ENCODE data around the gene TIMM22. TPM values are rescaled to one million over a fixed set of nuclear protein-coding genes. Genes with fewer than 3 reads are reported as not detected.

Gene TIMM22
- total RNA-seq, 2 donors from 2014 or later = 13.6 to 14.6 TPM

DNA sequence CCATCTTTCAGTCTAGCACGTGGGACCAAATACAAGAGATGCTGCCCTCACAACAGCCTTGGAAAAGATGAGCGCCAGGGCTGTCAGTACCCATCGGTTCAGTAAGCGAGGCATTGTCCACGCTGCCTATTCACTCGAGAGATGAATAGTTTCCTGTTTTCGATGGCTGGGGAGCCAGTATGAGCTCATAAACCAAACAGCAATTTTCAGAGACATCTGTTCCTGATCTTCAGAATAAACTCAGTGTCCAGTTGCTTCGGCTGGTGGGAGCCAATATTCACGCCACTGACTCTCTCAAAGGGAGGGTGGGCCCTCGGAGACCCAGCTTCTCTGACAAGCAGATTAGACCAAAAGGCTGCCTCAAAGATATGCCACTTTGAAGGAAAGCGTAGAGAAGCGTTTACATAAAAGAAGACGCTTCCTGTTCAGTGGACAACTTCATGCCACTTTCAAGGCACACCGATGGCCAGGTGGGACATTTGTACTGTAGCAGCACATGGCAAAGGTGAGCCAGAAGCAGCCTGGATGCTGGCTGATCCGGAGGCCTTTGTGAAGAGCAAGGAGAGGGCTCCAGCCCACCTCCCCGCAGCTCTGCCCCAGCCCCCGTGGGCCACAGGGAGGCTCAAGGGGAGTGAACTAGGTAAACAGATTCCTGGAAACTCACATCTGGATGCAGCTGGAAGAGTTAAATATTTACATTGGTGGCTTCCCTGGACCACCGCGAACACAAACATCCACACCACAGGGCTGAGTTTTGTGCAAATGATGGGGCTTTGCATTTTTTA is 6.0 kb downstream of the TIMM22 start:
- no peaks in the 10 kb centered on the region for H3K27me3 ChIP-seq (ENCODE audit: control insufficient read depth, insufficient read depth, low read length, poor library complexity, severe bottlenecking)
- Mint-ChIP-seq H3K4me3 (no peak overlapping the region), H3K27me3 (ENCODE audit: insufficient read depth) (no peaks in the 10 kb centered on the region), H3K36me3 (ENCODE audit: low read depth) (peaks cover 46% of the 10 kb centered on the region), H3K27ac (peak overlapping the region; percentile 67), H3K9me3 (no peaks in the 10 kb centered on the region), H3K4me1 (peaks cover 4% of the 10 kb centered on the region)
- H3K4me1 ChIP-seq (ENCODE audit: control insufficient read depth, insufficient read depth, low read length) = peaks cover 11% of the 10 kb centered on the region
- no peak for DNase-seq
- H3K4me3 ChIP-seq (ENCODE audit: low read length) = no peak overlapping the region
- no peak overlapping the region for H3K27ac ChIP-seq (ENCODE audit: low read depth, low read length)
- H3K9me3 ChIP-seq (ENCODE audit: control insufficient read depth, low read length) = no peaks in the 10 kb centered on the region
- TF ChIP-seq CTCF (conservative IDR thresholded peaks at IDR 0.05) = no peak
- H3K9ac ChIP-seq (ENCODE audit: extremely low read depth, low read length, poor library complexity, severe bottlenecking) = no peak overlapping the region
- H3K36me3 ChIP-seq (ENCODE audit: control insufficient read depth, insufficient read depth, low read length) = peaks cover 59% of the 10 kb centered on the region
- WGBS, 2 experiments (ENCODE audit: insufficient coverage in 1 of 2, insufficient read length in 1 of 2) = 89 to 97% methylated on average over 15 to 19 of the region's 19 CpGs

GRCh38 chr17:1003633-1003971 is 6.7 kb downstream of the TIMM22 start:
- H3K36me3 Mint-ChIP-seq (ENCODE audit: low read depth) = peaks cover 46% of the 10 kb centered on the region
- H3K4me1 Mint-ChIP-seq = no peaks in the 10 kb centered on the region
- TF ChIP-seq CTCF (conservative IDR thresholded peaks at IDR 0.05) = no peak
- Histone ChIP-seq H3K36me3 (ENCODE audit: control insufficient read depth, insufficient read depth, low read length) (peaks cover 59% of the 10 kb centered on the region), H3K9me3 (ENCODE audit: control insufficient read depth, low read length) (no peaks in the 10 kb centered on the region), H3K4me1 (ENCODE audit: control insufficient read depth, insufficient read depth, low read length) (peaks cover 11% of the 10 kb centered on the region), H3K27me3 (ENCODE audit: control insufficient read depth, insufficient read depth, low read length, poor library complexity, severe bottlenecking) (no peaks in the 10 kb centered on the region), H3K27ac (ENCODE audit: low read depth, low read length) (no peak overlapping the region), H3K9ac (ENCODE audit: extremely low read depth, low read length, poor library complexity, severe bottlenecking) (no peak overlapping the region), H3K4me3 (ENCODE audit: low read length) (no peak overlapping the region)
- no peaks in the 10 kb centered on the region for H3K27me3 Mint-ChIP-seq (ENCODE audit: insufficient read depth)
- H3K4me3 Mint-ChIP-seq = no peak overlapping the region
- H3K9me3 Mint-ChIP-seq = no peaks in the 10 kb centered on the region
- WGBS, 2 experiments (ENCODE audit: insufficient coverage in 1 of 2, insufficient read length in 1 of 2) = 80 to 85% methylated on average over 2 to 5 of the region's 5 CpGs
- H3K27ac Mint-ChIP-seq = peak overlapping the region; percentile 67
- DNase-seq = no peak

DNA sequence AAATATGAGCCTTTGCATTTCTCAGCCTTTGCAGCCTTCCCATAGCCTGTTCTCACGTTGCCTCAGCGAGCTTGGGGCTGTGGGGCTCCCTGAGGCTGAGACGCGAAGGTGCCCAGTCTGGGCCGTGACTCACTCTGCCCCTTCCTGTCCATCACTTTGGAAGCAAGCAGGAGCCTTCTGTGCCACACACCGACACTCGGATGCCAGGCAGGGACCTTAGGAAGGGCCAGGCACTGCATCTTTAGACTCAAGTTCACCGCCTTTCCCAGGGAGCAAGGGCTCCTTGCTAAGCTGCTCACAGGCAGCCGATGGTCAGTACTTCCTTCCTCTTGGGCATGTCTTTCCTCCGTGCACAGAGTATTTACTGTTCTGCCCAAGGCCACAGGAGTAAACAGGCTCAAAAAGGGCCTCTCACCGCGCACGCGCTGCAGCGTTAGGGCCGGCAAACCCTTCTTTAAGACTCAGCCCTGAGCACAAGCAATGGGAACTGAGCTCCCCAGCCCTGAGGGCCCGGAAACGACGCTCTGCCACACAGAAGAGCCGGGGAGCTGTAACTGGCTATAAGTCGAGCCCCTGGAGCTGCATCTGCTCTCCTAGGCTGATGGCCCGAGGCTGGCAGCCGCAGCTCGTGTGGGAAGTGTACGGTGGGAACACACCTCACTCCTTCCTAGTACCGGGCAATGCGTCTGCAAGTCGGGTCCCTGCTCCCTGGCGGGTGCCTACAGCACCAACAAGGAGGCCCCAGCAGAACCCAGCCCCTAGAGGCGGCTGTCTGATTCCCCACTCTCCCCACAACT is 7.2 kb downstream of the TIMM22 start:
- Histone ChIP-seq H3K27me3 (ENCODE audit: control insufficient read depth, insufficient read depth, low read length, poor library complexity, severe bottlenecking) (no peaks in the 10 kb centered on the region), H3K9me3 (ENCODE audit: control insufficient read depth, low read length) (no peaks in the 10 kb centered on the region), H3K4me3 (ENCODE audit: low read length) (no peak overlapping the region), H3K27ac (ENCODE audit: low read depth, low read length) (no peak overlapping the region), H3K9ac (ENCODE audit: extremely low read depth, low read length, poor library complexity, severe bottlenecking) (no peak overlapping the region), H3K4me1 (ENCODE audit: control insufficient read depth, insufficient read depth, low read length) (peaks cover 11% of the 10 kb centered on the region), H3K36me3 (ENCODE audit: control insufficient read depth, insufficient read depth, low read length) (peaks cover 59% of the 10 kb centered on the region)
- 91 to 92% methylated on average over 26 to 30 of the region's 30 CpGs for WGBS, 2 experiments (ENCODE audit: insufficient coverage in 1 of 2, insufficient read length in 1 of 2)
- no peak for DNase-seq
- H3K27me3 Mint-ChIP-seq (ENCODE audit: insufficient read depth) = no peaks in the 10 kb centered on the region
- no peaks in the 10 kb centered on the region for H3K4me1 Mint-ChIP-seq
- peaks cover 44% of the 10 kb centered on the region for H3K36me3 Mint-ChIP-seq (ENCODE audit: low read depth)
- no peak overlapping the region for H3K4me3 Mint-ChIP-seq
- H3K9me3 Mint-ChIP-seq = no peaks in the 10 kb centered on the region
- no peak for TF ChIP-seq CTCF (conservative IDR thresholded peaks at IDR 0.05)
- no peak overlapping the region for H3K27ac Mint-ChIP-seq

All from endodermal cell (in vitro differentiated cells).